ENCODE results near the gene PA2G4.

Gene PA2G4

GRCh38 chr12:56160894-56161689, 56.7 kb downstream of the PA2G4 start:
- DNase-seq (ENCODE audit: insufficient read length, low spot score) (no peak), FAIRE-seq (no peak)
- TF ChIP-seq POLR2A (IDR thresholded peaks at IDR 0.05; ENCODE audit: low read depth, low read length): peak; percentile 51
- no peak for TF ChIP-seq PAX5 (IDR thresholded peaks at IDR 0.05; ENCODE audit: insufficient read depth, low read length, severe bottlenecking)
- 0 out of 2 replicates have a peak, but pooled peaks have one; percentile 46 for TF ChIP-seq POLR2AphosphoS5 (IDR thresholded peaks at IDR 0.05; ENCODE audit: low read depth, low read length)
- 0 out of 2 replicates have a peak, but pooled peaks have one; percentile 40 for TF ChIP-seq POU2F2 (IDR thresholded peaks at IDR 0.05; ENCODE audit: low read depth, low read length)

- no peak; the same call in 1 of the 2 replicates for TF ChIP-seq POLR2AphosphoS5 (IDR thresholded peaks at IDR 0.05; ENCODE audit: low read depth, low read length)
- no peak; the same call in 1 of the 2 replicates for TF ChIP-seq POLR2A (IDR thresholded peaks at IDR 0.05; ENCODE audit: low read depth, low read length)
- TF ChIP-seq PAX5 (IDR thresholded peaks at IDR 0.05; ENCODE audit: insufficient read depth, low read length, severe bottlenecking): no peak
- TF ChIP-seq SPI1 (IDR thresholded peaks at IDR 0.05; ENCODE audit: low read depth, low read length): no peak
- no peak for TF ChIP-seq TAF1 (IDR thresholded peaks at IDR 0.05; ENCODE audit: low read depth, low read length)
- FAIRE-seq (no peak), DNase-seq (ENCODE audit: insufficient read length, low spot score) (no peak)
Observed at GRCh38 chr12:56161690-56162351, 57.5 kb downstream of the PA2G4 start.

- TF ChIP-seq PAX5 (IDR thresholded peaks at IDR 0.05; ENCODE audit: insufficient read depth, low read length, severe bottlenecking): no peak
- peak; percentile 46; the same call in 1 of the 2 replicates for TF ChIP-seq POLR2A (IDR thresholded peaks at IDR 0.05; ENCODE audit: low read depth, low read length)
- TF ChIP-seq SPI1 (IDR thresholded peaks at IDR 0.05; ENCODE audit: low read depth, low read length): no peak
- TF ChIP-seq POLR2AphosphoS5 (IDR thresholded peaks at IDR 0.05; ENCODE audit: low read depth, low read length): peak; percentile 78
- no peak; the same call in 1 of the 2 replicates for TF ChIP-seq POU2F2 (IDR thresholded peaks at IDR 0.05; ENCODE audit: low read depth, low read length)
- TF ChIP-seq TAF1 (IDR thresholded peaks at IDR 0.05; ENCODE audit: low read depth, low read length): no peak
- FAIRE-seq: no peak
- DNase-seq (ENCODE audit: insufficient read length, low spot score): no peak
Observed at GRCh38 chr12:56162468-56163290, 58.3 kb downstream of the PA2G4 start.
